Bronchial epithelial cell (primary cell): ENCODE data around the gene ARAP3. TPM values are rescaled to one million over a fixed set of nuclear protein-coding genes. Genes with fewer than 3 reads are reported as not detected.

ENCODE experiments used
- DNase-seq: peaks from one replicate; pipeline ENCODE4 v3.0.0-alpha.2; 2010; ENCODE audit warnings: low read depth
- FAIRE-seq: peaks from 2 replicates; lab custom pipeline; 2011; peaks lifted over from hg19 to GRCh38; lab: Jason Lieb, UNC
- H3K27me3 ChIP-seq: 2 replicates; pipeline ENCODE4 v1.5.1; 2011; ENCODE audit warnings: low read length; ENCODE audit not compliant: control insufficient read depth, insufficient read depth
- H3K36me3 ChIP-seq: 2 replicates; pipeline ENCODE4 v1.5.1; 2011; ENCODE audit warnings: low read length; ENCODE audit not compliant: control insufficient read depth, insufficient read depth
- H3K4me3 ChIP-seq: 2 replicates; pipeline ENCODE4 v1.5.1; 2011; ENCODE audit warnings: mild to moderate bottlenecking, low read depth, low read length, control low read depth
- total RNA-seq: library from RNA; depleted of rRNA; stranded (reverse); fragments of >200 nt; gene quantifications from 2 replicates; pipeline ENCODE4 v1.2.1, GENCODE V29; 2014
- TF ChIP-seq, protein P1 (sequence below): IDR thresholded peaks from 2 replicates; pipeline ENCODE4 v1.5.1; 2011; ENCODE audit warnings: mild to moderate bottlenecking, moderate library complexity, low read length, control low read depth, inconsistent platforms; ENCODE audit not compliant: insufficient read depth, severe bottlenecking

Gene ARAP3
- total RNA-seq, 1 donor from 2014 or later, result 3.7 TPM

GRCh38 chr5:141716468-141716867 lies 34.4 kb upstream of the ARAP3 start:
- FAIRE-seq (no peak), DNase-seq (no peak)

DNA sequence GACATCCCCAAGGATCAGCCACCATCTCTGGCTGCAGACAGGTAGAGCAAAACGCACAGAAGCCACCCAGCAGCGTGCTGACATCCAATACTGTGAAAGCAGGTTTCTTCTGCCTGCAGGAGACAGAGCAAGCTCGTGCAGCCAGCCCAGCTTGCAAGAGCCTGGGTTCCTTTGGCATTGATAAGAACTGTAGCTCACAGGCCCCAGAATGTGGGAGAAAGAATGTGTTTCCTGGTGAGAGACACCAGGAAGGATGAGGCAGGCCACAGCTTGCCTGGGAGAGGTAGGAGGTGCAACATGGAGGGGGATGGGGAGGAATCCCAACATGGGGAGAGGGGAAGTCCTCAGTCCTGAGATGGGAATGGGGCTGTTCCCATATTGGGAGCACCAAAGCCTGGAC lies 34.0 kb upstream of the ARAP3 start:
- no peak overlapping the region for H3K4me3 ChIP-seq
- H3K27me3 ChIP-seq, result no peaks in the 10 kb centered on the region
- FAIRE-seq, result no peak
- peak; percentile 89 for DNase-seq
- no peaks in the 10 kb centered on the region for H3K36me3 ChIP-seq
- TF ChIP-seq, protein P1, sequence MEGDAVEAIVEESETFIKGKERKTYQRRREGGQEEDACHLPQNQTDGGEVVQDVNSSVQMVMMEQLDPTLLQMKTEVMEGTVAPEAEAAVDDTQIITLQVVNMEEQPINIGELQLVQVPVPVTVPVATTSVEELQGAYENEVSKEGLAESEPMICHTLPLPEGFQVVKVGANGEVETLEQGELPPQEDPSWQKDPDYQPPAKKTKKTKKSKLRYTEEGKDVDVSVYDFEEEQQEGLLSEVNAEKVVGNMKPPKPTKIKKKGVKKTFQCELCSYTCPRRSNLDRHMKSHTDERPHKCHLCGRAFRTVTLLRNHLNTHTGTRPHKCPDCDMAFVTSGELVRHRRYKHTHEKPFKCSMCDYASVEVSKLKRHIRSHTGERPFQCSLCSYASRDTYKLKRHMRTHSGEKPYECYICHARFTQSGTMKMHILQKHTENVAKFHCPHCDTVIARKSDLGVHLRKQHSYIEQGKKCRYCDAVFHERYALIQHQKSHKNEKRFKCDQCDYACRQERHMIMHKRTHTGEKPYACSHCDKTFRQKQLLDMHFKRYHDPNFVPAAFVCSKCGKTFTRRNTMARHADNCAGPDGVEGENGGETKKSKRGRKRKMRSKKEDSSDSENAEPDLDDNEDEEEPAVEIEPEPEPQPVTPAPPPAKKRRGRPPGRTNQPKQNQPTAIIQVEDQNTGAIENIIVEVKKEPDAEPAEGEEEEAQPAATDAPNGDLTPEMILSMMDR, result no peak

More at GRCh38 chr5:141716468-141716867, 34.4 kb upstream of the ARAP3 start:
- no peak overlapping the region for H3K4me3 ChIP-seq
- H3K27me3 ChIP-seq, result no peaks in the 10 kb centered on the region
- H3K36me3 ChIP-seq, result no peaks in the 10 kb centered on the region
- TF ChIP-seq, protein P1, result no peak

- DNase-seq (no peak), FAIRE-seq (no peak)
- H3K36me3 ChIP-seq, result no peaks in the 10 kb centered on the region
- no peaks in the 10 kb centered on the region for H3K27me3 ChIP-seq
- TF ChIP-seq, protein P1, result no peak
- H3K4me3 ChIP-seq, result no peak overlapping the region
Measured at GRCh38 chr5:141715346-141715905, 33.4 kb upstream of the ARAP3 start.

DNA sequence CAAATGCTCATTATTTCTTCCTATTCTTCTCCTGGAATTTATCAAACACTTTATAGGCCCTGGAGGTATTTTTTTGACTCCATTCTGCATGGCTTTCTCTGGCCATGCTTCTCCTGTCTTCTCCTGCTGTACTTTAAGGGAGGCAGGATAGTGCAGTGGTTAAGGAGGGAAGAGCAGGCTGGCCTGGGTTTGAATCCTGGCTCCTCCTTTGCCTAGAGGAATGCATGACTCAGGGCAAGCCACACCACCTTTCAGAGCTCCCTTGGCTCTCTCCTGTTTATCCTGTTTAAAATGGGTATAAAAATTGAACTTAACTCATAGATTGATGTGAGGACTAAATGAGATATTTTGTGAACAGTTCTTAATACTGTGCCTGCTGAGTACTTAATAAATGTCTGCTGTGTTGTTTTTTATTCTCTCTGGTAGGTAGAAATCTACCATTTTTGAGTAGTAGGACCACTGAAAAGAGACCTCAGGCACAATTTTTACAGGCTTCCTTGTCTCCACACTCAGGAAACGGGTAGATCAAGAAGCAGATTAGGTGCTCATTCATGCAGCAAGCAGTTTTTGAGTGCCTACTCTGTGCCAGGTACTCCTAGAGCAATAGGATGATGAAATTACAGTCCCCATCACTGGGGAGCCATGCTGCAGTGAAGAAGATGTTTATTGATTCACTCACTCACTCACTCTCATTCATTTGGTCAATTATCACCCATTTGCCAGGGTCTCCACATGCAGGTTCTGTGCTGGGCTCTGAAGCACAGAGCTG lies 32.7 kb upstream of the ARAP3 start:
- TF ChIP-seq, protein P1, result no peak
- no peaks in the 10 kb centered on the region for H3K27me3 ChIP-seq
- no peaks in the 10 kb centered on the region for H3K36me3 ChIP-seq
- DNase-seq (peak; percentile 77), FAIRE-seq (no peak)
- H3K4me3 ChIP-seq, result no peak overlapping the region

DNA sequence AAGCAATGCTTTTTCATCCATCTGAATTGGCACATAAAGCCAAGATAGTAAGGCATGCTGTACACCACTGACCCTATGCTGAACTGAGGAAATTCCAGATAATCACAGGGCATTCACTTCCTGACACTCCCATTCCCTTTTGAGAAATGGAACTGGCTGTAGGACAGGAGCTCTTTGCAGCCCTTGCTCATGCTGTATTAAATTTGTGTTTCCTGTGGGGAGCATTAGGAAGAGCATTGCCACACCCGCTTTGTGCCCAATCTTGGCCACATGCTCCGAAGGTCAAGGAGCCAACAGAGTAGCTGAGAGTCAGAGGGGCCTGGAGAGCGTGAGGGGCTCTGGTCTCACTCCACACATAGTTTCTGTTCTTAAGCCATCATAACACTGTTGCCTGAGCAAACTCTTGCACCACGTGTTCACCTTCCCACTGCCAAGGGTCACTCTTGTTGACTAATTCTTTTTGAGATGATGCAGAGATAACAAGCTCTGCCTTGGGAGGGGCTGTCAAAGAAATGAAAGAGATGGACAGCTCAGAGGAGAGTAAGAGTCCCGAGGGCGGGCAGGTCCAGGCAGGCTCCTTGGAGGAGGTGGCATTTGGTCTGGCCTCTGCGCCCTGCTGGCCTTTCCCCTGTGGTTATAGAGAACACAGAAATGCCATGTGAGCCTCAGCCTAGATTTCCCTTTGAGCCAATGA lies 31.7 kb upstream of the ARAP3 start:
- DNase-seq (peak; percentile 95), FAIRE-seq (peak; percentile 95)
- Histone ChIP-seq H3K4me3 (no peak overlapping the region), H3K36me3 (no peaks in the 10 kb centered on the region), H3K27me3 (no peaks in the 10 kb centered on the region)
- TF ChIP-seq, protein P1, result no peak
